DMS 273 treated with DMSO at 0.1 percent for 48 hours (cell line): ENCODE results near the gene HSPB7.
"Not testable (repeated sequence)": the region's sequence is repeated elsewhere in the genome, so short reads cannot be mapped to it uniquely, and the experiment has no call there.

Experiments
- DNase-seq: peaks from one replicate; lab custom pipeline; 2025; lab: John Stamatoyannopoulos, UW

Gene HSPB7

DNA sequence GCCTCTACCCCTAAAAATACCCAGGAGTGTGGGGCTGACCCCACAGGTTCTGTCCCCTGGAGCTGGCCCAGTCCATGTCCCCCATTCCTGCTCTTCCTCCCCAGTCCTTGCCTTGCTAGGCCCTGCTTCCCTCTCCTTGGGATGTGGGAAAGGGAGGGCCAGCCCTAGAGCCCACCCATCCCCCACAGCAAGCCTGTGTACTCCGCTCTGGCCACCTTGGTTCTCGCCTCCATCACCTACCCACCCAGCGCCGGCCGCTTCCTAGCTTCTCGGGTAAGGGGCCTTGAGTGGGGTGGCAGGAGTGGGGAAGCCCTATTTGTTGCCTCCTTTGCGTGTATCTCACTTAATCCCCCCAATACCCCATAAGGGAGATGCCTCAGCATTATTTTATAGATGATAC lies 32.5 kb upstream of the HSPB7 start:
- DNase-seq = no peak

DNA sequence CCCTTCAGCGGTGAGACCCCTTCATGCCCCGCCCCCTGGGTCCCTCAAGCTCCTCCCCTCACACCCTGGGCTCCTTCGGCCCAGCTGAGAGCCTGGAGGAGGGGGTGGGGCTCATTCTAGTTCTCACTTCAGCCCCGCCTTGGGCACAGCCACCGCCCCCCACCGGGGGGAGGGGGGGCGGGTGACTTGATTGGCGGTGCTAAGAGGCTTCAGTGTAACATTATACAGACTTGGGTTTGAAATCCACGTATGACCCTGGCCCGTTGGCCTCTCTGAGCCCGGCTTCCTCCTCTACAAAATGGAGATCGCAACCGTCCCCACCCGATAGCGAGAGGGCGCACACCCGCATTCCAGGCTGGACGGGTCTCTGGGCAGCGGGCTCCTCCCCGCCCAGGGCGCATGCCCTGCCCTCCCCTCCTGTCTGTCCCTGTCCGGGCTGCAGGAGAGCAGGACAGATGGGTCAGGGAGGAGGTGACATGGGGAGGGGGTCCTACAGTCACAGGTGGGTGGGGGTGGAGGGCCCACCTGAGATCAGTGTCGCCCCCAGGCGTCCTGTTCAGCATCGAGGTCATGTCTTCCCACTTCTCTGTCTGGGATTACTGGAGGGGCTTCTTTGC lies 30.8 kb upstream of the HSPB7 start:
- no peak for DNase-seq

GRCh38 chr1:16047791-16048475 lies 30.1 kb upstream of the HSPB7 start:
- DNase-seq = no peak

- DNase-seq = no peak
Observed at GRCh38 chr1:16046842-16047241, 29.0 kb upstream of the HSPB7 start.

GRCh38 chr1:16043950-16044349 lies 26.1 kb upstream of the HSPB7 start:
- no peak for DNase-seq

GRCh38 chr1:16043521-16043920 lies 25.7 kb upstream of the HSPB7 start, which contains the start of gene CLCNKB:
Gene CLCNKB (plus strand): TSS chr1:16043782. CDS start chr1:16044493, 711 bp downstream.
- no peak for DNase-seq

DNA sequence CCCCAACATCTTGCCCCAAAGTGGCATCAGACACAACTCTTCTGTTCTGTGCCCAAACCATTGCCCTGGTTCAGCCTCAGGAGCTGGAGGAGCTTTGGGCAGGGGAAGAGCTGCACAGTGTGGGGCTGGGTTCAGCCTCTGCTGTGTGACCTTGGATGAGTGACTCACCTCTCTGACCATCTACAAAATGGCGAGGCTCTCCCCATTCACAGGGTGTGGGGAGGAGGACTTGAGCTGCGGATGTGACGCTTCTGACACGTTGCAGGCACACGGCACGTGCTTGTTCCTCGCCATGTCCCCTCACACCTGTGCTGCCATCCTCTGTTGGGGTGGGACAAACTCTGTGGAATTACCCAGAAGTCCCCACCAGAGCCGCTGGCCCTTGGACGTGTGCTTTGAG lies 24.8 kb upstream of the HSPB7 start:
- DNase-seq = not testable (repeated sequence)

DNA sequence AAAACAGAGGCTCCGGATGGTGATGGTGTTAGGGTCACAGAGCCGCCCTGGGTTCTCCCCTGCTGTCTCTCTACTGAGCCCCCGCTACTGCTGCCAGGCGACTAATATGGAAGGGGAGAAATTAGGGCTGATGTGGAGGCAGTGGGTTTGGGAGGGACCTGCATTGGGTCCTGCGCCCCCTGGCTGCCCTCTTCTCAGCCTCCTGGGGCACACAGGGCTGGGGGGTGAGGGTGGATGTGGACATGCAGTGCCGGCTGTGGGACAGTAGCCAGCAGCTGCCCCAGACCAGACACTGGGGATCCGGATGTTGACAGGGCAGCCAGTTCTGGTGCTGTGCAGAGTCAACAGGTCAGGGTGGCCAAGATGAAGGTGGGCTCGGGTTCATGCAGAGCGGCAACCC lies 24.3 kb upstream of the HSPB7 start:
- no peak for DNase-seq

DNA sequence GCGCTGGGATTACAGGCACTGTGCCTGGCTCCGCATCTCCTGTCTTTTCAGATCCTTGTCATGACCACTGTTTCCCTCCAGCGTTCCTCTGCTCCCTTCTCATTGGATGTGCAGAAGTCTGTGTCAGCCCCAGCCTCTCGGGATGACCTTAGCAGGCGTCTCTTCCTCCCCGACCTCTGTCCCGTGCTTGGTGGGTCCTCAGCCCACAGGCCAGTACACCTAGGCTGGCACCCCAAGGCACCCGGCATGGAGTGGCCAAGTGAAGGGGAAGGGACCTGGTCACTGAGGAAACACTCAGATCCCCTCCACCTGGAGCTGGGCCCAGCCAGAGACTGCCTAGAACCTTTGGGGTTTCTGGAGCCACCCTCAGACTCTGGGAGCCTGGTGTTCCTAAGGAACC lies 23.4 kb upstream of the HSPB7 start:
- DNase-seq = no peak

DNA sequence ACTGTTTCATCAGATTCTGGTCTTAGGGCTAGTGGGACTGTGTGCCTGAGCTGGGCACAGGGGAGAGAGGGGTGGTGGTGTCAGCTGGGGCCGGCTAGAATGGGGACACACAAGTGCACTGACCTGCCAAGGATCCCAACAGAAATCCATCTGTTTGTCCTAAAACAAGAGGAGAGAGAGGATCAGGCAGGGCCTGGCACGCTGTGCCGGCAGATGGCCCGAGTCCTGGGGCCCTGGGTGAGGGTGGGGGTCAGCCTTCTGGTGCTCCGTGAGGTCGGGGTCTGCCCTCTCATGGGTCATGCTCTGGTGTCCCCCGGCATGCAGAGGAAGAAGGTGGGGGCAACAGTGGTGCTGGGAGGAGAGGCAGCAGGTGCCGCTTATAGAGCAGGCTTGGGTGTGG lies 22.0 kb upstream of the HSPB7 start:
- DNase-seq = not testable (repeated sequence)

DNA sequence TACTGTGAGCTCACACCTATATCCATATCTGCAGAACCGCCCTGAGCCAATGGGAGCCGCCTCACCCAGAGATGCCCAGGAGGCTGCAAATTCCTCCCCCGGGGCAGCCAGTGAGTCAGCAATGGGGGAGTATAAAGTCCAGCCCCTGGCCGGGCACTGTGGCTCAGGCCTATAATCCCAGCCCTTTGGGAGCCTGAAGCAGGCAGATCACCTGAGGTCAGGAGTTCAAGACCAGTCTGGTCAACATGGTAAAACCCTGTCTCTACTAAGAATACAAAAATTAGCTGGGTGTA lies 20.7 kb upstream of the HSPB7 start:
- DNase-seq = no peak

- not testable (repeated sequence) for DNase-seq
Observed at GRCh38 chr1:16036461-16036860, 18.6 kb upstream of the HSPB7 start.

GRCh38 chr1:16033103-16033632 lies 15.3 kb upstream of the HSPB7 start:
- not testable (repeated sequence) for DNase-seq

DNA sequence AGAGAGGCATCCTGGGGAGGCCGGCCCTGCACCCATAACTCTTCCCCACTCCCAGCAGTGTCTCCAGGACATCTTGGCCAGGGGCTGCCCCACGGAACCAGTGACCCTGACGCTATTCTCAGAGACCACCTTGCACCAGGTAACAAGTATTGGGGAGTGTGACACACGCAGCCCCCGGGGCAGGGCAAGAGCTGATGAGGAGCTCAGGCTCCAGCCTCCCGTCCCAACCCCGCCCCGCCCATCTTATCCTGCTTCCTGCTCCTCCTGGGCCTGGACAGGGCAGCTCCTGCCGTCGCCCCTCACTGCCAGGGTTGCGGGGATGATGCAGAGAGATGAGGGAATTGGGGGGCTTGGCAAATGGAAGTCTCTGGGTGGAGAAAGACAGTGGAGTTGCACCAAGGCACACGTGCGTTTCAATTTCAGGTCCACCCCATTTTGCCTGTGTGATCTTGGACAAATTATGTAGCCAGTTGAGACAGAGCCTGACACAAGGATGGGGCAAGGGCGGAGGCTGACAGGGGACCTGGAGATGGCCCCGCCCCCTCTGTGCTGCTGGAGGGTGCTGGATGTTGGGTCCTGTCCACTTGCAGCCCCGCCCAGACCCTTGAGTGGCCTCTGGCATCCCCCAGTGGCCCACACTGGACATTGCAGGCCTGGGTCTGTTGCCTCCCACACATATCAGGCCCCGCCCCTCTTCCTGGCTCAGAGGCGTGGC lies 14.7 kb upstream of the HSPB7 start:
- DNase-seq = peak; percentile 47

DNA sequence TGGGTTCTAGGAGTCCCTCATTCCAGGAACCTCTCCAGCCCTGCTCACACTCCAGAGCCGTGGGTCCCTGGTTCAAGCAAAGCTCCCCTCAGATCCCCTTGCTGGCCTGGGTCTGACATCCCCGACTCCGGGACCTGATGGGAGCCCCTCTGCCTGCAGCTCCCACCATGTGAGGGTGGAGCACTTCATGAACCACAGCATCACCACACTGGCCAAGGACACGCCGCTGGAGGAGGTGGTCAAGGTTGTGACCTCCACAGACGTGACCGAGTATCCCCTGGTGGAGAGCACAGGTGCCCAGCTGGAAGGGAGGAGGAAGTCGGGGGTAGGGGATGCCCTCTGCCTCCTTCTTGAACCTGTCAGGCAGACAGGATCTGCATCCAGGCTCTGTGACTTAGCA lies 13.7 kb upstream of the HSPB7 start:
- DNase-seq = no peak

- DNase-seq = no peak
Observed at GRCh38 chr1:16029288-16029687, 11.4 kb upstream of the HSPB7 start.

- not testable (repeated sequence) for DNase-seq
Observed at GRCh38 chr1:16029003-16029268, 11.1 kb upstream of the HSPB7 start.

DNA sequence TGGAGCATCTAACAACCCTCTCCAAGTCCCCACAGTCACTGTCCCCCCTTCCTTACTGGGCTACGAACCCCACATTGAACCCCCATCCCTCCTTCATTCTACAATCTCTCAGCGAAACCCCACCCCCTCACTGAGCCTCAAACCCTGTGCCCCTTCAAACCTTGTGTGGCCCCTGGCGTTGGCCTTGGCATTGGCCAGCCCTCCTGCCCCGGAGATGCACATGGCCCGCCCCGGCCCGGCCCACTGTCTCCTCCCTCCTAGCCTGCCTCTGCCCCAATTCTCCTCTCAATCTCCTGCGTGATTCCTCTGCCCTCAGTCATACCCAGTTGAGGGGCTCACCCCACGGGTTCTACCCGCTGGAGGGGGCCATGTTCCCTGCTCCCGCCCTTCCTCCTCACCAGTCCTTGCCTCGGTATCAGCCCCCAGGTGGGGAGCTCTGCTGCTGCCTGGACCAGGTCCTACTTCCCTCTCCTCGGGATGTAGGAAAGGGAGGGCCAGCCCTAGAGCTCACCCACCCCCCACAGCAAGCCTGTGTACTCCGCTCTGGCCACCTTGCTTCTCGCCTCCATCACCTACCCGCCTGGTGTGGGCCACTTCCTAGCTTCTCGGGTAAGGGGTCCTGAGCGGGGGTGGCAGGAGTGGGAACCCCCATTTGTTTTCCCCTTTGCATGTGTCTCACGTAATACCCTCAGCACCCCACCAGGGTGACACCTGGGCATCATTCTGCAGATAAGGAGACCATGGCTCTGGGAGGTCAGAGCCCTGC lies 10.6 kb upstream of the HSPB7 start:
- DNase-seq = no peak

- DNase-seq = no peak
Observed at GRCh38 chr1:16026723-16027484, 9.1 kb upstream of the HSPB7 start.

DNA sequence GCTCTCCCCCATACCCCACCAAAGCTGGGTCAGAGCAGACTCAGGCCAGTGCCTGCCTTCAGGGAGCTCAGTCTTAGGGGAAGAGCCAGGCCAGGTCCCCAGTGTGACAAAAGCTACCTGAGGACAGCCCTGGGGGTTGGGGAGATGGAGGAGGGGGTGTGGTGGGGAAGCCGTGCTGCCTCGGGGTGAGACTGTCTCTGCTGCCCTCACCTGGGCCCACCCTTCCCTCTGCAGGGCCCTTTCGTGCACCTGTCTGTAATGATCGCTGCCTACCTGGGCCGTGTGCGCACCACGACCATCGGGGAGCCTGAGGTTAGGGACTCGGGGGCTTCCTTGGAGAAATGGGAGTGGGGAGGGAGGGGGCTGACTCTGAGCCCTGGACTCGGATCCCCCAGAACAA lies 8.5 kb upstream of the HSPB7 start:
- not testable (repeated sequence) for DNase-seq

DNA sequence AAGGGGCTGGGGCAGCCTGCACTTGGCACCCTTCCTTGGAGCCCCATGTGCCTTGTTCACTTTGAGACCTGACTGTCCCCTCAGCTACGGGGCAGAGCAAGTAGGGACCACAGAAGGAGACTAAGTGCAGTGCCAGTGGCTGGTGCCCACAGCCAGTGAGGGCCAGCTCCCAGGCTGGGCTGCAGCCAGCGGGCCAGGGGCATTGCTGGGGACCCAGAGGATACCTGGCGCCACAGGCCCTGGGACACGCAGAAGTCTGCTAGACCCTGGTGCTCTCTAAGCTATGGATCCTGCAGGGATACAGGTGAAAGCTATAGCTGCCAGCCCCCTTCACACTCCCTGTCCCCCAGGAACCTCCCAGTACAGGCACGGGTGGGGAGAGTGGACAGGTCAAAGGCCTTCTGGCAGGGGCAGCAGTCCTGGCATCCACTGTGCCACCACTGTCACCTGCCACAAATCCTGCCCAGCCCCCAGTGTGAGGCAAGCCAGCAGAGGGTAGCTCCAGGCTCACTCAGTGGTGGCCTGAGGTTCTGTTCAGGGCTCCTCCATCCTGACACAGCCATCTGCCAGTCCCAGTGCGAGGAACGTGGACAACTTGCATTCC lies 5.3 kb upstream of the HSPB7 start:
- DNase-seq = no peak

DNA sequence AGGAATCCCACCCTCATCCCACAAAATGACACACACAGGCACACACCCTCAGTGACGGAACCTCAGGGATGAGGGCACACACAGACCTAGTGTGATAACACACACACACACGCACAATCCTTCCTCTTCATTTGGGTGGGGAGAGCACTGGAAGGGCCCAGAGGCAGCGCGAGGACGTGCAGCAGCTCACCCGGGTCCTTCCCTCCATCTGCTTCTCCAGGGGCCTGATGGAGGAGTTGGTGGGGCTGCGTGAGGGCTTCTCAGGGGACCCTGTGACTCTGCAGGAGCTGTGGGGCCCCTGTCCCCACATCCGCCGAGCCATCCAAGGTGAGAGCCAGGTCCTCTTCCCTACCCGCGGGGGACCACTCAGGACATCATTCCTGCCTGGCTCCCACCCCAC lies 4.5 kb upstream of the HSPB7 start:
- DNase-seq = no peak
